C4-2B (cell line): ENCODE data around the gene ARPIN.
"Not testable (repeated sequence)": the region's sequence is repeated elsewhere in the genome, so short reads cannot be mapped to it uniquely, and the experiment has no call there.

Experiments used
- H3K27ac ChIP-seq: fragments of 450-650 bp; 2 replicates; pipeline ENCODE4 v1.5.1; 2017
- ZFX ChIP-seq: fragments of 450-650 bp; IDR thresholded peaks from 2 replicates; pipeline ENCODE4 v1.6.1; 2017
- TF ChIP-seq, protein P1 (sequence below): fragments of 450-650 bp; conservative IDR thresholded peaks from 2 replicates; pipeline ENCODE4 v1.5.1; 2017; ENCODE audit warnings: mild to moderate bottlenecking

The ARPIN gene

DNA sequence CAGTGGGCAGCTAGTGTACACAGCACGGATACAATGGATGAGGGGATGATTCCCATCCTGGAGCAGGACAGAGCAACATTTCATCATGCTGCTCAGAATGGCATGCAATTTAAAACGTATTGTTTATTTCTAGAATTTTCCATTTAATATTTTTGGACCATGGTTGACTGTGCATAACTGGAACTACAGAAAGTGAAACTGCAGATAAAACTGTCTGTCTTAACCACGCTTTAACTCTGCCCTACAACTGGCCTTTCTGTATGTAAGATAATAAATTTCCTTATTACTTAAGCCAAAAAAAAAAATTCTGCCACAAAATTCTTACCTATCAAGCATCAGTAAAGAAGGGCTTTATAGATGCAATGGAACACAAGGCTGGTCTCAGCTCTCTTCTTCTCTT, 52.3 kb downstream of the ARPIN start:
- H3K27ac ChIP-seq: peak overlapping the region; percentile 99; the same call in 1 of the 2 replicates
- TF ChIP-seq ZFX: no peak
- TF ChIP-seq, protein P1, sequence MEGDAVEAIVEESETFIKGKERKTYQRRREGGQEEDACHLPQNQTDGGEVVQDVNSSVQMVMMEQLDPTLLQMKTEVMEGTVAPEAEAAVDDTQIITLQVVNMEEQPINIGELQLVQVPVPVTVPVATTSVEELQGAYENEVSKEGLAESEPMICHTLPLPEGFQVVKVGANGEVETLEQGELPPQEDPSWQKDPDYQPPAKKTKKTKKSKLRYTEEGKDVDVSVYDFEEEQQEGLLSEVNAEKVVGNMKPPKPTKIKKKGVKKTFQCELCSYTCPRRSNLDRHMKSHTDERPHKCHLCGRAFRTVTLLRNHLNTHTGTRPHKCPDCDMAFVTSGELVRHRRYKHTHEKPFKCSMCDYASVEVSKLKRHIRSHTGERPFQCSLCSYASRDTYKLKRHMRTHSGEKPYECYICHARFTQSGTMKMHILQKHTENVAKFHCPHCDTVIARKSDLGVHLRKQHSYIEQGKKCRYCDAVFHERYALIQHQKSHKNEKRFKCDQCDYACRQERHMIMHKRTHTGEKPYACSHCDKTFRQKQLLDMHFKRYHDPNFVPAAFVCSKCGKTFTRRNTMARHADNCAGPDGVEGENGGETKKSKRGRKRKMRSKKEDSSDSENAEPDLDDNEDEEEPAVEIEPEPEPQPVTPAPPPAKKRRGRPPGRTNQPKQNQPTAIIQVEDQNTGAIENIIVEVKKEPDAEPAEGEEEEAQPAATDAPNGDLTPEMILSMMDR: no peak

DNA sequence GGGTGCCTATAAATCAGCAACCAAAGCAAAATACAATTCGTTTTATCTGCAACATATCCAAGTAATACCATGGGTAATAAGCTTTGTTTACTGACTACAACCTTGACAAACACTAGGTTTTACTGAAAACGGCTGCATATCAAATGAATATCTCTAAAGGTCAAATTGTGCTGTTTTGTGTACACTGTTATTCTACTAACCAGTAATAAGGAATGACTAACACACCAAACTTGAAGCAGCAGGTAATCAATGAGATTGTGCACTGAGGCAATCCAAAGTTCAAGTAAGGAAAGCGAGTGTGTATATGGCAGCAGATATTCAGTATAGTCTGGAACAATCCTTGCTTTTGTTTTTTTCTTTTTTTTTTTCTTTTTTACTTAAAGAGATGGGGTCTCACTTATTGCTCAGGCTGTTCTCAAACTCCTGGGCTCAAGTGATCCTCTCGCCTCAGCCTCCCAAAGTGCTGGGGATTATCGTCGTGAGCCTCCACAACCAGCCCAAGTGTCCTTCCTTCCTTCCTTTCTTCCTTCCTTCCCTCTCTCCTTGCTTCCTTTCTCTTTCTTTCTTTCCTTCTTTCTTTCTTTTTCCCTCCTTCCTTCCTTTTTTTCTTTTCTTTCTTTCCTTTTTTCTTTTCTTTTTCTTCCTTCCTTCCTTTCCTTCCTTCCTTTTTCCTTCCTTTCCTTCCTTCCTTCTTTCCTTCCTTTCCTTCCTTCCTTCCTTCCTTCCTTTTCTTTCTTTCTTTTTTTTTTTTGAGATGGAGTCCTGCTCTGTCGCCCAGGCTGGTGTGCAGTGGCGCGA, 53.9 kb downstream of the ARPIN start:
- TF ChIP-seq, protein P1: no peak
- no peak for TF ChIP-seq ZFX
- peak overlapping the region; percentile 99 for H3K27ac ChIP-seq

DNA sequence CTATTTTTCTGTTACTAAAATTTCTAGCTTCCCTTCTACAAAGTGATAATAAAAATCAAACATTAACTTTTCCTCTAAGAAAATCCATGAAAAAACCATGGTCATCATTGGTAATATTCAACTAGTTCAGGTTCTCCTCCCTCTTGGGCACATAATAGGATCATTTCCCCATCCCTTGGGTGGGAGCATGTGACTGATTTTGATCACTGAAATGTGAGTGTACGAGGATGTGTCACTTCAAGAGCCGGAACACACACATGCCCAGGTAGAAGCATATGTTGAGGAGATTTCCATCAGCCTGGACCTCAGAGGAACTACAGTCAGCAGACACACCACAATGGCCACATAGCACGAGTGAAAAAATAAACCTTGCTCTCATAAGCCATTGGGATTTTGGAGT, 55.1 kb downstream of the ARPIN start:
- no peak for TF ChIP-seq ZFX
- TF ChIP-seq, protein P1: no peak
- peak overlapping the region; percentile 99 for H3K27ac ChIP-seq

DNA sequence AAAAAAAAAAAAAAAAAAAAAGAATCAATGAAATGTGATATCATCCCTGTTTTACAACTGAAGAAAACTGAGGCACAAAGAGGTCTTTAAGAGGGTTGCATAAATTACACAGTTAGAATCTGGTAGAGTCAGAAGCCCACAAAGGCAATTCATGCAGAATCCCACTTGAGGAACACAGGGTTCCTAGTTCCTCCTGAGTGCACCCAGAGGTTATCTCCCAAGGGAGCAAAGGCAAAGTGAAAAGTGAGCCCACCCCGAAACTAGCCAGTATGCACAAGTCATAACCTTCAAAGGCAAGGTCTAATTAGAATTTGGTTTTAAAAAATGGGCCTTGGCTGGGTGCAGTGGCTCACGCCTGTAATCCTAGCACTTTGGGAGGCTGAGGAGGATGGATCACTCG, 56.8 kb downstream of the ARPIN start:
- TF ChIP-seq, protein P1: no peak
- no peak for TF ChIP-seq ZFX
- peak overlapping the region; percentile 75 for H3K27ac ChIP-seq

DNA sequence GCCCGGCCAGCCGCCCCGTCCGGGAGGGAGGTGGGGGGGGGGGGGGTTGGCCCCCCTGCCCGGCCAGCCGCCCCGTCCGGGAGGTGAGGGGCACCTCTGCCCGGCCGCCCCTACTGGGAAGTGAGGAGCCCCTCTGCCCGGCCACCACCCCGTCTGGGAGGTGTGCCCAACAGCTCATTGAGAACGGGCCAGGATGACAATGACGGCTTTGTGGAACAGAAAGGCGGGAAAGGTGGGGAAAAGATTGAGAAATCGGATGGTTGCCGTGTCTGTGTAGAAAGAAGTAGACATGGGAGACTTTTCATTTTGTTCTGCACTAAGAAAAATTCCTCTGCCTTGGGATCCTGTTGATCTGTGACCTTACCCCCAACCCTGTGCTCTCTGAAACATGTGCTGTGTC, 57.9 kb downstream of the ARPIN start:
- not testable (repeated sequence) for H3K27ac ChIP-seq

DNA sequence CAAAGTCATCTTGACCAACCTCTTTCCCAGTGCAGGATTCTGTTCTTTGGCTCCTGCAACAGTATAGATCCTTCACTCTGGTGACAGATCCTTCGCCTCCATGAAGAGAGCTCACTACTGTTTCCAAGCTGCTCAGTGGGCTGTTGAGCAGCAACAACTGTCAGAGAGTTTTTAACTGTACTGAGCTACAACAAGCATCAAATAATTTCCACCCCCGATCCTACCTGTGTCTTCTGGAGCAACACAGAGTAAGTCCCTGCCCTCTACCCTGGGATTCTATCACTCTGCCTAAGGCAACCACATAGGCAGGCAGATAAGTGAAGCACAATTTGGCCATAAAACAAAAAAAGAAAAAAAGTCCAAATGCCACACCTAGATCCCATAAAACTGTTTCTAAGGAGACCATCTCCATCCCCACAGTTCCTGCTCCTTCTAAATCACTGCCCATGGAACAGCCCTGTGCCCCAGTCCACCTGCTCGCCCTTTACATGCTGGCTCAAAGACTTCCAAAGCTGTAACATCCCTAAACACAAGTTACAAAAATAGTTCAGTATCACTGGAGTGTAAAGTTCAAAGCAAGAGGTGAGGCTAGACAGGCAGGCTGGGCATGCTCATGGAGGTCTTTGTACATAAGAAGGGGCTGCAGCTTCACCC, 60.3 kb downstream of the ARPIN start:
- TF ChIP-seq, protein P1: no peak
- TF ChIP-seq ZFX: no peak
- H3K27ac ChIP-seq: no peak overlapping the region

DNA sequence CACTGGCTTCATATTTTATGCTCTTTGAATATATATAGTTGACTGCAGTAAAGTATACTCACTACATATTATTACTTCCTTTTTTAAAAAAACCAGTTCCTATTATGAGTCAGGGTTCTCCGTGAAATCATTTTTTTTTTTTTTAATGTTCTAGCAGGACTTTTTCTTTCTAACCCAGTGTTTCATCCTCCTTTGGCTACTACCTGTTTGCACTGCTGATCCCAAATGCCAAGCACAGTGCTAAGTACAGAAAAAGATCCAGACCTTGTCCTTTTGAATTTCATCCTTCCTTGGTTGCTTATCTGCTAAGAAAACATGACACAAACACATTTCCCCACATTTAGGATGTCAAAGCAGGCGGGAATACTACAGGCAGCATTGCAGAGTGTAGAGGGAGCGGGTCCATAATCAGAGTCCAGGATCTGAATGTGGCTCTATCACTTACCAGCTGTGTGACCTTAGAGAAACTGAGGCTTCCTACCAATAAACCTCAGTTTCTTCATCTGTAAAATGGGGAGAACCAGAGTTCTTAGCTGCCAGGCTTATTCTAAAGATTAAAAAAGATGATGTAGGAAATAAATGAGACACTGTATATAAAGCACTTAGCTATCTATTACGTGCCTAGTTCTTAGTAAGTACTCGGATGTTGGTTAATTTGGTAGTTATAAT, 60.9 kb downstream of the ARPIN start:
- TF ChIP-seq, protein P1: no peak
- TF ChIP-seq ZFX: no peak
- H3K27ac ChIP-seq: no peak overlapping the region
